T47D (cell line): Measurements from ENCODE around the gene GJD4.

Experiments
- DNase-seq, 2 experiments: peaks; one replicate each; pipeline versions ENCODE4 v3.0.0 to v3.0.0-alpha.2; 2011 to 2012; ENCODE audit warnings: low read depth in 1 of 2, low spot score in 1 of 2
- JUND ChIP-seq: IDR thresholded peaks from 2 replicates; pipeline ENCODE4 v1.6.1; 2012; ENCODE audit warnings: low read depth
- in situ Hi-C: cut with HindIII; loops from 2 replicates; pipeline ENCODE4 v1.10.0; 2016; ENCODE audit warnings: low sequenced_read_pairs, low pct_unique_long_range_greater_than_20kb

GJD4 gene

GRCh38 chr10:35570397-35570796 lies 34.7 kb upstream of the GJD4 start:
- TF ChIP-seq JUND, result no peak
- DNase-seq, result no peak
- in situ Hi-C loops, result no loop called here

GRCh38 chr10:35572583-35572982 lies 32.6 kb upstream of the GJD4 start:
- TF ChIP-seq JUND, result no peak
- DNase-seq, result no peak
- in situ Hi-C loops, result no loop called here

- in situ Hi-C loops, result no loop called here
- no peak for TF ChIP-seq JUND
- DNase-seq, result no peak
These were observed 31.3 kb upstream of the GJD4 start for GRCh38 chr10:35573796-35574195.

GRCh38 chr10:35574924-35575352 lies 30.2 kb upstream of the GJD4 start:
- no peak for DNase-seq
- in situ Hi-C loops, result no loop called here
- TF ChIP-seq JUND, result no peak

GRCh38 chr10:35575640-35576039 lies 29.5 kb upstream of the GJD4 start:
- no peak for DNase-seq
- in situ Hi-C loops, result no loop called here
- TF ChIP-seq JUND, result no peak

GRCh38 chr10:35576730-35577129 lies 28.4 kb upstream of the GJD4 start:
- in situ Hi-C loops, result no loop called here
- no peak for DNase-seq
- no peak for TF ChIP-seq JUND

GRCh38 chr10:35577926-35578617 lies 27.1 kb upstream of the GJD4 start:
- no peak for DNase-seq
- in situ Hi-C loops, result no loop called here
- TF ChIP-seq JUND, result no peak

- in situ Hi-C loops, result no loop called here
- no peak for TF ChIP-seq JUND
- DNase-seq, result no peak
These were observed 26.6 kb upstream of the GJD4 start for GRCh38 chr10:35578618-35578956.

- in situ Hi-C loops, result no loop called here
- no peak for TF ChIP-seq JUND
- no peak for DNase-seq
These were observed 26.0 kb upstream of the GJD4 start for GRCh38 chr10:35579116-35579515.

- in situ Hi-C loops, result no loop called here
- no peak for TF ChIP-seq JUND
- no peak for DNase-seq
These were observed 25.3 kb upstream of the GJD4 start for GRCh38 chr10:35579726-35580422.

GRCh38 chr10:35580423-35580770 lies 24.7 kb upstream of the GJD4 start:
- DNase-seq, result no peak
- in situ Hi-C loops, result no loop called here
- no peak for TF ChIP-seq JUND

GRCh38 chr10:35581655-35582054 lies 23.5 kb upstream of the GJD4 start:
- in situ Hi-C loops, result no loop called here
- DNase-seq, result no peak
- TF ChIP-seq JUND, result no peak

- DNase-seq, result no peak
- in situ Hi-C loops, result no loop called here
- TF ChIP-seq JUND, result no peak
These were observed 20.2 kb upstream of the GJD4 start for GRCh38 chr10:35584946-35585345.

- no peak for TF ChIP-seq JUND
- no peak for DNase-seq
- in situ Hi-C loops, result no loop called here
These were observed 19.8 kb upstream of the GJD4 start for GRCh38 chr10:35585356-35585755.
